GM21367 (cell line): ENCODE measurements around the gene C19orf18.

ENCODE experiments used
- ATAC-seq: cut with Tn5 transposase; IDR thresholded peaks from one replicate; pipeline ENCODE4 v1.9.1; 2021; ENCODE audit not compliant: unreplicated experiment

Gene C19orf18

GRCh38 chr19:57947419-57948134 lies 26.8 kb downstream of the C19orf18 start, which contains the start of gene ZNF256:
ZNF256 (minus strand) TSS chr19:57947706; CDS start chr19:57947474, 232 bp downstream.
- ATAC-seq, result peak; percentile 72

GRCh38 chr19:57947088-57947418 lies 27.3 kb downstream of the C19orf18 start:
- no peak for ATAC-seq

- no peak for ATAC-seq
These were observed 28.0 kb downstream of the C19orf18 start for GRCh38 chr19:57946316-57946715.

GRCh38 chr19:57941593-57941992 lies 32.7 kb downstream of the C19orf18 start:
- no peak for ATAC-seq

- ATAC-seq, result no peak
These were observed 38.6 kb downstream of the C19orf18 start for GRCh38 chr19:57935731-57936130.

GRCh38 chr19:57934820-57935665 lies 39.3 kb downstream of the C19orf18 start, which contains the start of gene ZNF418:
ZNF418 (minus strand) TSS chr19:57935402; CDS start chr19:57933822, 1,580 bp downstream.
- no peak for ATAC-seq

GRCh38 chr19:57927587-57927986 lies 46.7 kb downstream of the C19orf18 start:
- ATAC-seq, result no peak

- peak; percentile 93 for ATAC-seq
These were observed 58.0 kb downstream of the C19orf18 start, which contains the start of gene ZNF417 for GRCh38 chr19:57916168-57916995. ZNF417 (minus strand) TSS chr19:57916592; CDS start chr19:57916411, 181 bp downstream.

GRCh38 chr19:57914531-57914930 lies 59.8 kb downstream of the C19orf18 start:
- ATAC-seq, result no peak
